ENCODE data around the gene OTX1.

Gene OTX1

GRCh38 chr2:63047321-63048279 lies 3.0 kb upstream of the OTX1 start:
- no peak for DNase-seq

- no peak for DNase-seq
Observed at GRCh38 chr2:63048367-63049171, 2.1 kb upstream of the OTX1 start.

- DNase-seq, result peak; percentile 3
Observed at GRCh38 chr2:63049211-63049969, 1.2 kb upstream of the OTX1 start.

DNA sequence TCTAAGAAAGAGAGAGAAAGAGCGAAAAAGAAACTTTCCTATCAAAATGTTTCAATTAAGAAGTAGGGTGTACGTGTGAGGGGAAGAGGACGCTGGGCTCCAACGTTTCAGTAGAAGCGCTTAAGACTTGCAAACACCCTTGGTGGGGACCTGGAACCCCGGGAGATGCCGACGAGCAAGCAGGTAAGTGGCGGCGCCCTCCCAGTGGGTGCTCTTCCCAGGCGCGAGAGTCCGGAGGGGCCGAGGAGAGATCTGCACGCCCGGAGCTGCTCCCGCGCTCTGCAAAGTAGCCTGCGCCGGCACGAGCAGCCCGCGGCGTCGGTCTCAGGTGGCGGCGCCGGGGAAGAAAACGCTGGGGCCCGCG lies 678 bp upstream of the OTX1 start:
- DNase-seq, result peak; percentile 74

DNA sequence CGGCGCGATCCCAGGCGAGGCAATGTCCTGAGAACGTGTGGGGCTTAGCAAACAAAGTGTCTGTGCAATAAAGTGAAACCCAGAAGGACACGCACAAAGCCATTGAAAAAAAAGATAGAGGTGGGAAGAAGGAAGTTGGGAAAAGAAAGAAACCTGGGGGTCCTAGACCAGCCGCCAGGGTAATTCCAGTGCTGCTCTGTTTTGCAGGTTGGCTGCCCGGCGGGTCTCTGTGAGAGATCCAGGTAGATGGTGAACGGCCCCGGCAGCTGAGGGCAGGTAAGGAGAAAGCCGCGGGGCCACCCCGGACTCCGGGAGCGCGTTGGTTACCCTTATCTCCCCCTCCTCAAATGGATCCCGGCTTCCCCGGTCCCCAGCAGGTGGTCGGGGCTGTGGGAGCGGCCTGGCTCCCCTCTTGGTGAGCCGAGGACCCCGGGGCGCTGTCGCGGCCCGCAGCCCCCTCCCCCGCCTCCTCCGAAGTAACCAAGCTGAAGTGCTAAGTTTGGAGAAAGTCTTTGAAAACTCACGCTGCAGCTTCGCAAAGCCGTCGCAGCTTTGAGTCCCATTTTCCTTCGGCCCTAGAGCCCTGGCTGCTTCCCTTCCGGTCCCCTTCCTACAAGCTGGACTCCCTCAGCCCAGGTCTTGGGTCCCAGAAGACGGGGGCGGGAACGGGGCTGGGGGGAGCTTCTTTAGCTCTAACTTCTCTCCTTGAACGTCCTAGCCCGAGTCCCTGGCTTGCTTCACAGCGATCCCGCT lies 588 bp downstream of the OTX1 start:
- DNase-seq, result peak; percentile 45

GRCh38 chr2:63051795-63052333 lies 1.2 kb downstream of the OTX1 start:
- no peak for DNase-seq

GRCh38 chr2:63052411-63053080 lies 1.9 kb downstream of the OTX1 start:
- DNase-seq, result no peak

- DNase-seq, result no peak
Observed at GRCh38 chr2:63053081-63053888, 2.7 kb downstream of the OTX1 start.

DNA sequence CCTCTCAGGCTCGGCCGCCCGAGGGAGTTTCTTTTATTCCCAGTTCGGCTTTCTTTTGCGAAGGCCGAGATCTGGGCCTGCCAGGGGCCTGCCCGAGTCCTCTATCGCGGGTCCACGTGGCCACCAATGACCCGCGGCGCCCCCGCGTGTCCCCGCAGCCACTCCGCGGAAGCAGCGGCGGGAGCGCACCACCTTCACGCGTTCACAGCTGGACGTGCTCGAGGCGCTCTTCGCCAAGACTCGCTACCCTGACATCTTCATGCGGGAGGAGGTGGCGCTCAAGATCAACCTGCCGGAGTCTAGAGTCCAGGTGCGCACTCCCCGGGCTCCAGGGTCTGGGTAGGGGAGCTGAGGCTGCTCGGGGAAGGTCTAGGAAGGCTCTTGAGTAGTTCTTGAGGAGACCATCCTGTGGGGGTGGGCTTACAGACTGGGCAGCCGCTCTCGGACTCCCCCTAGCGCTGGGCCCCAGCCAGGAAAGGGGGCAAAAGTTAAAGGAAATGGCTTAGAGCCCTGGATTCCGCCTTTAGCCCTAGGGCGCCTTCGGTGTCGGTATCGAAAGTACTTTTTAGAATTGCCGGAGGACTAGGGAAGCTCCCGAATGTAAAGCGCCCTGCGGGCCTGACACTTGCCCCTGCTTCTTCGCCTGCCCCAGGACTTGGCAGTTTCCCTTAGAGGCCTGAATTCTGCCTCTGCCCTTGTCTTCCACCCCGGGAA lies 3.4 kb downstream of the OTX1 start:
- no peak for DNase-seq

DNA sequence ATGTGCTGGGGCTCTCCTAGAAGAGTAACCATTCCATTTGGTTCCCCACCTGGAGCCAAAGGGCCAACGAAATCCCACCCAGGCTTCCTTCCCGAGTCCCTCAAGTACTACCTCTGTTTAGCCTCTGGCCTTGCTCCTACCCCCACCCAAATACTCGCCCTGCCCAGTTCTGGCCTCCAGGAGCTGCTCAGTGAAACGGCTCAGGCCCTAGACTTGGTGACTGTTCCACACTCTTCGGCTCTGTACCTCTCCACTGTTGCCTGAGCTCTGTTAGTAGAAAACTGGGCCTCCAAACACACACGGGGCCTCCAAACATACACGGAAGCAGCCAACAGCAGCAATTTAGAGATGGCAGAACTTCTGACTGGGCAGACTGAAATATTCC lies 4.2 kb downstream of the OTX1 start:
- DNase-seq, result no peak

DNA sequence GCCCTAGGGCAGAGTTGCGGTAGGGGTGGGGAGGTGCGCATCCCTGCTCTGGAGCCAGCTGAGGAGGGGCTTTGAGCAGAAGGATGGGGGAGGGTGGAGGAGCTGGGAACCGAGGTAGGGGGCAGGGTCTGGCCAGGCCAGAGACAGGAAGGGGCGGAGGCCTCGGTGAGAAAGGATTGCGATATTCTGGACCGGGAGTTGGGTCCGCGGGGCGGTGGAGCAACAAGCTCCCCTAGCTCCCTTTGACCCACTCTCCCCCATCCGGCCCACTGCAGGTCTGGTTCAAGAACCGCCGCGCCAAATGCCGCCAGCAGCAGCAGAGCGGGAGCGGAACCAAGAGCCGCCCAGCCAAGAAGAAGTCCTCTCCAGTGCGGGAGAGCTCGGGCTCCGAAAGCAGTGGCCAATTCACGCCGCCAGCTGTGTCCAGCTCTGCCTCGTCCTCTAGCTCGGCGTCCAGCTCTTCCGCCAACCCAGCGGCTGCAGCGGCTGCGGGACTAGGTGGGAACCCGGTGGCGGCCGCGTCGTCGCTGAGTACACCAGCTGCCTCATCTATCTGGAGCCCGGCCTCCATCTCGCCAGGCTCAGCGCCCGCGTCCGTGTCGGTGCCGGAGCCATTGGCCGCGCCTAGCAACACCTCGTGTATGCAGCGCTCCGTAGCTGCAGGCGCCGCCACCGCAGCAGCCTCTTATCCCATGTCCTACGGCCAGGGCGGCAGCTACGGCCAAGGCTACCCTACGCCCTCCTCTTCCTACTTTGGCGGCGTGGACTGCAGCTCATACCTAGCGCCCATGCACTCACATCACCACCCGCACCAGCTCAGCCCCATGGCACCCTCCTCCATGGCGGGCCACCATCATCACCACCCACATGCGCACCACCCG lies 4.8 kb downstream of the OTX1 start:
- no peak for DNase-seq

- DNase-seq, result no peak
Observed at GRCh38 chr2:63056107-63057050, 5.7 kb downstream of the OTX1 start.

DNA sequence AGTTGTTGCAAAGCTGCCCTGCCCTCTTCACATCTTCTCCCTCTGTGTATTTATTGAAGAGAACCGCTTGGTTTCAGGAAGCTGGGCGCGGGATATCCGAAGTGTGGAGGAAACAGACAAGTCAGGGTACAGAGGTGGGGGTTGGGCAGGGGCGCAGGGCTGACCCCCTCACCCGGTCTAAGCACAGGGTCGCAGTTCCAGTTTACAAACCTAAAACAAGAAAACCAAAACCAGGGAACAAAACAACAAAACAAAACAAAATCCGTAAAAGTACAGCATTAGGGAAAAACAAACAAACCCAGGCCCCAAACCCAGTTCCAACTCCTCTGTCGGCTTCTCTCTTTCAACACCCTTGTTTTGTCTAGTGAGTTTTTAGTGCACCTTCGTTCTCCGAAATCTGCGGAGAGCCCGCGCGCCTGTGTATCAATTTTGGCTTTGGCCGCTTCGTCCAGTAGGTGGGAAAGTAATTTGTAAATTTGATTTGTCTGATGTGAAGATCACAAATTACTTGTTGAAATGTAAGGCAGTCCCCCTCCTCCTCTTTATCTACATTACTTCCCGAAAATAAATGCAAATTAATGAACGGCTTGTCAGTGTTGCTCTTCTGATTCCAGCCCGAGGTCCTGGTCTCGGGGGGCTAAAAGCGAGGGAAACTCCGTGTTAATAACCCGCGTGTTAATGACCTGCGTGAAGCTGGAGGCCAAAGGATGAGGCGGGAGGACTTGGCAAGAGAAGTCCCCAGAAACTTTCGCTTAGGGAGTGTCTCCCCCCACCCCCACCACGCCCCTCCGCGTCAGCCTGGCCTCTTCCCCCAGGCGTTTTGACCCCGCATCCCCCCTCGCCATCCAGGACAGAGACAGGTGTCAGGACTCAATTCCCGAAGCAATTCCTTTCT lies 6.9 kb downstream of the OTX1 start:
- no peak for DNase-seq

DNA sequence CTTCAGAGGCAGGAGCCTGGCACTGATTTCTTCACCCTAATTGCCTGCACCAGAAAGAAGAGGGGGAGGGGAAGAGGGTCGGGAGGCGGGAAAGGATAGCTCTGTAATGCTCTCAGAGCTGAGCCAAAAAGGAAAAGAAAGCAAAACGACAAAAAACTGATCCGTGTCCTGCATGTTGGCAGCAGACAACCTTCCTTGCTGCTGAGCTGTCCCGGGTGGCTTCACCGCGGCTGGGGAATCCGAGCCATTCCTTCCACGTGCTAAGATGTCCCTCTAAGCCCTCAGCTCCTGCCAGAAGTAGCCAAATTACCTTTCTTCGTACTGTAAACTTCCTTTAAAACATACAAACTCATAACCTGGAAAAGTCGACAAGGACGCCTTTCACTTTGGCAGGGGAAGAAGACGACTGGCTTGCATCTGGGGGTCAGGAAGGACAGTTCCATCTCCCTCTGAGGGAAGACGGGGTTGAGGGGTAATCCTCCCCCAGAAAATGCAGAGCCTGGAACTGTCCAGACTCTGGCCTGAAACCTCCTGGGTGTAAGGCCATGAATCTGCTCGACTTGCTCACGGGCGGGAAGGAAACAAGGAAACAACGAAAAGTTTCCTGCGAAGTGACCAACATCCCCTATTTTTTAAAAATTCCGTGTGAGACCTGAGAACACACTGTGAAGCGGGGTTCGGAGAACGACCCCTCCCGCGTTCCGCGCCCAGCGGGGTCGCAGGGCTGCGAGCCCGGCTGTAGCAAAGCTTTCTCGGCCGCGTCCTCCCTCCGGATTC lies 7.7 kb downstream of the OTX1 start:
- no peak for DNase-seq

DNA sequence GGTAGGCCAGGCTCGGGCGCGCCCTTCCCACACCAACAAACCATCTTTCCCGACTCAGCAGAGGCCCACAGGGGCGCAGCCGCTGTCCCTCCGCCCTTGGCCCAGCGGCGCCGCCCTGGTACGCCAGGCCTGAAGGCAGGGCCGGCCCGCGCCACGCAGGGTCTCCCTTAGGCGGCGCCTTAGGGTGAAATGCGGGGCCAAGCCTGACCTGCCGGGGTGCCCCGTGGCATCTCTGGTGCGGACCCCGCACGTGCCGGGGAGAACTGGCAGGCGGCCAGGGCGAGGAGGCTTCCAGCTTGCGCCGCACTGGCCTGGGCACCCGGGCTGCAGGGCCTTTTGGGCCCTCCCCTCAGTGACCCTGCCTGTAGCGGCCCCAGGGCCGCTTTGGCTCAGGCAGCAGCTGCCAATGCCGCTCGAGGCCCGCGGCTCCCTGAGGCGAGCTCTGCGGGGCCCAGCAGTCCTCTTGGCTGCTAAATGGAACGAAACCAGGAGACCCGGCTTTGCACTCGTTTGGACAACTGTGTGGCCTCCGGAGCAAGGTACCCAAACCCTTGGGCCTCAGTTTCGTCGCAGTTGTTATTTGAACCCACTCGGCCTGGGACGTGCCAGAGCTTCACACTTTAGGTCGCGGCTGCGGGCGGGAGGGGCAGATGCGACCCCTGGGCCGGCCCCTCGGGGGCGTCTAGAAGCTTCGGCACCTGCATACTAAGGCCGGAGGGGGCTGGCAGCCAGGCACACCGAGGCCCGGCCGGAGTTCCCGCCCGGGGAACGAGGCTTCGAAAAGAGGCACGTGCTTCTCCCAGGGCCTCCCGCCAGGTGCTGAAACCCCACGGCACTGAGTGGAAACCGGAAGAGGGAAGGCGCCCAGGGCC lies 8.5 kb downstream of the OTX1 start:
- DNase-seq, result no peak

Measured in NCI-H345 (cell line).